Tibial nerve (tissue), 3 donors: ENCODE measurements around the gene BLVRB.

Experiments
- CTCF ChIP-seq, 5 experiments: fragments of 200-600 bp in 3 of 5; fragments of 450-650 bp in 2 of 5; sonication (generic) in 3 of 5; IDR thresholded peaks; one replicate each; pipeline ENCODE4 v1.5.1; 2016 to 2019; ENCODE audit warnings: antibody characterized with exemption in 5 of 5, mild to moderate bottlenecking in 3 of 5, moderate library complexity in 2 of 5
- POLR2A ChIP-seq, 2 donors: fragments of 450-650 bp; IDR thresholded peaks; one replicate each; pipeline ENCODE4 v1.6.1; 2017; ENCODE audit warnings: antibody characterized with exemption in 2 of 2, mild to moderate bottlenecking in 2 of 2, moderate library complexity in 2 of 2

- TF ChIP-seq POLR2A (IDR thresholded peaks at IDR 0.05) (no peak), CTCF (IDR thresholded peaks at IDR 0.05) (no peak)
Observed at GRCh38 chr19:40506099-40506498, 40.6 kb upstream of the BLVRB start.
